GM12865 (cell line): ENCODE data around the gene DCLK2.

ENCODE experiments used
- DNase-seq: peaks from one replicate; pipeline ENCODE4 v3.0.0; 2010; ENCODE audit warnings: low read depth
- H3K4me3 ChIP-seq: 2 replicates; pipeline ENCODE4 v1.5.1; 2011; ENCODE audit warnings: mild to moderate bottlenecking, low read depth, low read length, control low read depth
- TF ChIP-seq, protein P1 (sequence below): IDR thresholded peaks from 2 replicates; pipeline ENCODE4 v1.5.1; 2011; ENCODE audit warnings: low read length, control low read depth, low read depth, inconsistent platforms; ENCODE audit not compliant: insufficient read depth; ENCODE audit errors: missing control alignments

Gene DCLK2

DNA sequence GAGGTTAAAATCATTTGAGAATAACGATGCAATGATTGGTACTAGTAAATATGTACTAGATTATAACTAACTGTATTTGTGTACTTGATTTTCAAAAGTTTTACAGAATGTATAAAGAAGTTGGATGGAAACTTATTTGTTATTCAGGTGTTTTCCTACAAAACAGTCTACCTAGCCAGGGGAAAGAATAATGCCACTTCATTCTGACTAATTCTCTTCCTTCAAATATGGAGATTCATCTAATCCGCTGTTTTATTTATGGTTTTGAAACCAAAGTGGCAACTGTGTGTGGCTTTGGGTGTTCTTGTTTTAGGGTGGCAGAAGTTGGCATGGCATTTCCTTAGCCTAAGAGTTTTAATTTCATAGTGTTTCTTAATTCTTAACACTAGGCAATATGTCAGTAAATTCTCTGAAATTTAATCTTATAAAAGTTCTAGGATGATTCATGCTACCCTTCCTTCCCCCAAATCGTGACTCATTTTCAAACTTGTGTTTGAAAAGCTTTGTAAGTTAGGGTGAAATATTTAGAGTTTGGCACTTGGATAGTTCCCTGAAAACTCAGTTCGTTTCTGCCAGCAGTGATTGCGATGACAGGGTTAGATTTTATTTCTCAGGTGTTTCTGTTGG, 62.6 kb downstream of the DCLK2 start:
- TF ChIP-seq, protein P1, sequence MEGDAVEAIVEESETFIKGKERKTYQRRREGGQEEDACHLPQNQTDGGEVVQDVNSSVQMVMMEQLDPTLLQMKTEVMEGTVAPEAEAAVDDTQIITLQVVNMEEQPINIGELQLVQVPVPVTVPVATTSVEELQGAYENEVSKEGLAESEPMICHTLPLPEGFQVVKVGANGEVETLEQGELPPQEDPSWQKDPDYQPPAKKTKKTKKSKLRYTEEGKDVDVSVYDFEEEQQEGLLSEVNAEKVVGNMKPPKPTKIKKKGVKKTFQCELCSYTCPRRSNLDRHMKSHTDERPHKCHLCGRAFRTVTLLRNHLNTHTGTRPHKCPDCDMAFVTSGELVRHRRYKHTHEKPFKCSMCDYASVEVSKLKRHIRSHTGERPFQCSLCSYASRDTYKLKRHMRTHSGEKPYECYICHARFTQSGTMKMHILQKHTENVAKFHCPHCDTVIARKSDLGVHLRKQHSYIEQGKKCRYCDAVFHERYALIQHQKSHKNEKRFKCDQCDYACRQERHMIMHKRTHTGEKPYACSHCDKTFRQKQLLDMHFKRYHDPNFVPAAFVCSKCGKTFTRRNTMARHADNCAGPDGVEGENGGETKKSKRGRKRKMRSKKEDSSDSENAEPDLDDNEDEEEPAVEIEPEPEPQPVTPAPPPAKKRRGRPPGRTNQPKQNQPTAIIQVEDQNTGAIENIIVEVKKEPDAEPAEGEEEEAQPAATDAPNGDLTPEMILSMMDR, result no peak
- no peak for DNase-seq
- H3K4me3 ChIP-seq, result no peak overlapping the region

DNA sequence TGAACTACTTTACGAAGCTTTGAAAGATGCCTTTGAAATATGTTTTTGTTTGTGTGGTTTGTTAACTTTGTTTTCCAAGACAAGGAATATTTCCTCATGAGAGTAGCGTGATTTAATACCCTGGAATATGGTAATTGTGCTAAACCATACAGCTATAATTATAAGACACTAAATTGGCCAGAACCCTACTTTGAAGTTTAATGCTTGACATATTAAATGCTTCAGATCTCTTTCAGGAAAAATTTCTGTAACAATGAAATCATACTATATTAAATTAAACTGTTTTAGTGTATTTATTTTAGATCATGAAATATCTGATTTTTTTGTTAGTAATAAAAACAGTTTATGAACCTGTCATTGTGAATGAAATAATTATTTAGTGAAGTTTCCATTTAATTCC, 63.5 kb downstream of the DCLK2 start:
- DNase-seq, result no peak
- TF ChIP-seq, protein P1, result no peak
- no peak overlapping the region for H3K4me3 ChIP-seq

DNA sequence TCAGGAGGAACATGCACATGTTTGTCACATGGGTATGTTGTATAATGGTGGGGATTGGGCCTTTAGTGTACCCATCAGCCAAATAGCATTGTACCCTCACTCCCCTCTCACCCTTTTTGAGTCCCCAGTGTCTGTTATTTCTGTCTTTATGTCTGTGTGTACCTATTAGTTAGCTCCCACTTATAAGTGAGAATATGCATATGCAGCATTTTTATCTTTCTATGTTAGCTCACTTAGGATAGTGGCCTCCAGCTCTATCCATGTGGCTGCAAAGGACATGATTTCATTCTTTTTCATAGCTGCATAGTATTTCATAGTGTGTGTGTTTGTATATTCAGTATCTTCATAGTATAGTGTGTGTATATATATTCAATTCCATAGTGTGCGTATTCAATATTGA, 64.6 kb downstream of the DCLK2 start:
- DNase-seq, result no peak
- TF ChIP-seq, protein P1, result no peak
- H3K4me3 ChIP-seq, result no peak overlapping the region

DNA sequence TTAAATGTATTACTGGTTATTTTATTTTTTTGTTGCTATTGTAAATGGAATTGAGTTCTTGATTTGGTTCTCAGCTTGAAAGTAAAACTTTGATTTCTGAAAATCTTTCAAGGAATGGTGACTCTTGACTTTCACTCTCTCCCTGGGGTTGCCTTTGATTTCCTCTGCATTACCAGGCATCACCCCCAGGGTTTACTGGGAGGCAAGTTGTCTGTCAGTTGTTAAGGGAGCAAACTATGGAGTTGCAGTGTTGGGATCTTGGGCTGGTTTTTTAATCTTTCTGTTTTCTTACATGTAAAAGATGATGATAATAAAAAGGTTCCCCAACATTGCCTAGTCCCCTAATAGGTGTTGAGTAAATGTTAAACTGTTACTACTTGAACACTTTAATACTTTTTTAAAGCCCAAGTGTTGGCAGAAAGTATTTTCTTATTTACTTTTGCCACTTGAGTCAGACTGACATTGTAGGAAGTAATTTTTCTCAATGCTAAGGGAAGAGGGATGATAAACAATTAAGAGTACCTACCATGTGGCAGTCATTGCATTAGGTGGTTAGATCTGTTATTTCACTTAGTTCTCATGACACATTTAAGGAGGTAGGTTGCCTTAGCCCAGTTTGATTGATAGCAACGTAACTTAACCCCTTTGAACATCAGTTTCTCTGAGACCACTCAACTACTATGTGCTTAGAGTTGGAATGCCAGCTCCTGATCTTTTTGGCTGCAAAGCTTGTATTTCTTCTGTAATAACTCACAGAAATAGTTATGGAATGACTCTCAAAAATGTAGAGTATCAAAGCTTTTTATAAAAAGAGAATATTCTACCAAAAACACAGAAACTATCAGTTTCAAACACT, 67.1 kb downstream of the DCLK2 start:
- H3K4me3 ChIP-seq, result no peak overlapping the region
- TF ChIP-seq, protein P1, result no peak
- DNase-seq, result no peak

DNA sequence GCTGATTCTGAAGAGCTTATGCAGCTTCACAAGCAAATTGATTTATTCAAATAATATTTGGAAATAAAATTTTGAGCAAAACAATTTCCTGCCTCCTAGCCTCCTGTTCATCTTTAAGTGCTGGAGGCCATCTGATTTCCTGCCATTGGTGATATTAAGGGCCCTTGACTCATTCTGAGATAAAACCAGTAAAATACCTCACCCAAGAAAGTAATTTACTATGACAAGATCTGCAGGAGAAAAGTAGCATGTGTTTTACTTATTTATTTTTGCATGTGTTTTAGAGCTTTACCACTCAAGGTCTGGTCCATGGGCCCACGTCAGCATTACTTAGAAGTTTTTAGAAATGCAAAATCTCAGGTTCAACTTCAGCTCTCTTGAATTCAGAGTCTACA, 67.7 kb downstream of the DCLK2 start:
- DNase-seq, result no peak

DNA sequence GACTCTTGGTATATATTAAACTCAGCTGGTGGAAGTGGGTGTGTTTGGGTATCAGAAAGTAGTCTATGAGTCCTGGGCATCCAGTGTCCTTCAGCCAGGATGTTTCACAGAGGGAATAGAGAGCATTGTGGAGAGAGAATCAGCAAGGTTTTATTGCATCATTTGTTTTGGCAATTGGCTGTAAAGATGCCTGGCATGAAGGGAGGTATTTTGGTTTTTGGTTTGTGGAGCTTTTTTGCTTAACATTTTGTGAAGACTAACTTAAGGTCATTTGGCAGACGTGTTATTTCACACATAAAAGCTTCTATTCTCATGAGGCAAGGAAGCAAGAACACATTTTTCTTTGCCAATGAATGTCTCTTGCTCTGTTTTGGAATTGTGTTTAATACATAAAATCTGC, 71.1 kb downstream of the DCLK2 start:
- H3K4me3 ChIP-seq, result no peak overlapping the region
- TF ChIP-seq, protein P1, result no peak
- no peak for DNase-seq

More for the DNA sequence above, 67.7 kb downstream of the DCLK2 start:
- no peak overlapping the region for H3K4me3 ChIP-seq
- TF ChIP-seq, protein P1, result no peak
